Stimulated activated CD8-positive, alpha-beta memory T cell treated with anti-CD3 and anti-CD28 coated beads, Interleukin-7, amount 100 ng/mL, for 24 hours (primary cell): ENCODE measurements around the gene METTL27.
"Not testable (repeated sequence)": the region's sequence is repeated elsewhere in the genome, so short reads cannot be mapped to it uniquely, and the experiment has no call there.

ENCODE experiments used
- DNase-seq: peaks from one replicate; pipeline ENCODE4 v3.0.0-alpha.2; 2020; ENCODE audit warnings: low read depth

Gene METTL27

GRCh38 chr7:73821597-73822285, 20.6 kb downstream of the METTL27 start:
- not testable (repeated sequence) for DNase-seq

GRCh38 chr7:73820013-73820412, 22.3 kb downstream of the METTL27 start:
- no peak for DNase-seq

GRCh38 chr7:73817121-73817520, 25.2 kb downstream of the METTL27 start:
- DNase-seq: no peak

- DNase-seq: no peak
These were observed 26.9 kb downstream of the METTL27 start for GRCh38 chr7:73815436-73815835.

GRCh38 chr7:73812996-73813395, 29.3 kb downstream of the METTL27 start:
- no peak for DNase-seq

- peak; percentile 39 for DNase-seq
These were observed 30.6 kb downstream of the METTL27 start for GRCh38 chr7:73811760-73812168.

- no peak for DNase-seq
These were observed 31.3 kb downstream of the METTL27 start for GRCh38 chr7:73810998-73811360.

GRCh38 chr7:73809467-73809951, 32.8 kb downstream of the METTL27 start:
- DNase-seq: no peak

GRCh38 chr7:73802459-73802858, 39.9 kb downstream of the METTL27 start:
- no peak for DNase-seq

- no peak for DNase-seq
These were observed 40.7 kb downstream of the METTL27 start for GRCh38 chr7:73801577-73801976.

GRCh38 chr7:73799282-73800141, 42.8 kb downstream of the METTL27 start:
- DNase-seq: no peak

- DNase-seq: not testable (repeated sequence)
These were observed 45.1 kb downstream of the METTL27 start for GRCh38 chr7:73797176-73797575.

GRCh38 chr7:73796656-73797055, 45.7 kb downstream of the METTL27 start:
- DNase-seq: not testable (repeated sequence)

- DNase-seq: not testable (repeated sequence)
These were observed 47.1 kb downstream of the METTL27 start for GRCh38 chr7:73795188-73795587.

- DNase-seq: not testable (repeated sequence)
These were observed 51.1 kb downstream of the METTL27 start for GRCh38 chr7:73791170-73791690.

GRCh38 chr7:73789051-73789450, 53.3 kb downstream of the METTL27 start:
- DNase-seq: no peak

GRCh38 chr7:73787786-73788048, 54.6 kb downstream of the METTL27 start:
- DNase-seq: not testable (repeated sequence)

GRCh38 chr7:73786588-73786987, 55.7 kb downstream of the METTL27 start:
- DNase-seq: no peak
